ENCODE data around the gene PRTG.

The PRTG gene

GRCh38 chr15:55564347-55565145 is 178.4 kb downstream of the PRTG start:
- no peak for DNase-seq (ENCODE audit: low spot score)

GRCh38 chr15:55562601-55563000 is 180.4 kb downstream of the PRTG start:
- DNase-seq (ENCODE audit: low spot score): no peak

All from pons (tissue), 1 donor.